HG03520 (cell line): ENCODE results near the gene SAC3D1.
"Not testable (repeated sequence)": the region's sequence is repeated elsewhere in the genome, so short reads cannot be mapped to it uniquely, and the experiment has no call there.

Source experiments
- ATAC-seq: cut with Tn5 transposase; IDR thresholded peaks from one replicate; pipeline ENCODE4 v1.9.1; 2021; ENCODE audit warnings: mild to moderate bottlenecking, moderate library complexity; ENCODE audit not compliant: unreplicated experiment

The SAC3D1 gene

DNA sequence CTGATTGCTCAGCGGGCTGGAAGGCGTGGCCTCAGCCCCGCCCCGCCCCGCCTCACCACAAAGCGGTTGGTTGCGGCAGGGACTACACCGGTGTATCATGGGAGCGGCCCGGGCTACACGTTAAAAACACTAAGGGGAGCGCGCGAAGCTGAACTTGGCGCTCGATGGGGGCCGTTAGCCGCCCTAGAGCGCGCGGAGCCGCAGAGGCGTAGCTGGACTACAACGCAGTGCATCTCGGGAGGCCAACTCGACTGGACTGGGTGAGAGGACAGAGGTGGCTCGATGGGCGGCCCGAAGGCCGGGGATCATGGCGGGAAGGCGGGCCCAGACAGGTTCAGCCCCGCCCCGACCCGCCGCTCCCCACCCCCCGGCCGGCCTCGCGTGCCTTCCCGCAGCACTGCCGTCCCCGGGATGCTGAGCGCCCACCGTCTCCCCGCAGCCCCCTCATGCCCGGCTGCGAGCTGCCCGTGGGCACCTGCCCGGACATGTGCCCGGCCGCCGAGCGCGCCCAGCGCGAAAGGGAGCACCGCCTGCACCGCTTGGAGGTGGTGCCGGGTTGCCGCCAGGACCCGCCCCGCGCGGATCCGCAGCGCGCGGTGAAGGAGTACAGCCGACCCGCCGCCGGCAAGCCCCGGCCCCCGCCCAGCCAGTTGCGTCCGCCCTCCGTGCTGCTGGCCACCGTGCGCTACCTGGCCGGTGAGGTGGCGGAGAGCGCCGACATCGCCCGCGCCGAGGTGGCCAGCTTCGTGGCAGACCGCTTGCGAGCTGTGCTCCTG, at the start of gene SAC3D1:
SAC3D1 (plus strand) TSS at position 364 of the 776 bp plus-strand sequence; CDS start at position 447, 83 bp downstream.
- ATAC-seq = peak; percentile 81

GRCh38 chr11:64994318-64994717, 46.7 kb upstream of the SAC3D1 start:
- no peak for ATAC-seq

- ATAC-seq = no peak
These were observed 44.7 kb upstream of the SAC3D1 start for GRCh38 chr11:64996327-64996709.

DNA sequence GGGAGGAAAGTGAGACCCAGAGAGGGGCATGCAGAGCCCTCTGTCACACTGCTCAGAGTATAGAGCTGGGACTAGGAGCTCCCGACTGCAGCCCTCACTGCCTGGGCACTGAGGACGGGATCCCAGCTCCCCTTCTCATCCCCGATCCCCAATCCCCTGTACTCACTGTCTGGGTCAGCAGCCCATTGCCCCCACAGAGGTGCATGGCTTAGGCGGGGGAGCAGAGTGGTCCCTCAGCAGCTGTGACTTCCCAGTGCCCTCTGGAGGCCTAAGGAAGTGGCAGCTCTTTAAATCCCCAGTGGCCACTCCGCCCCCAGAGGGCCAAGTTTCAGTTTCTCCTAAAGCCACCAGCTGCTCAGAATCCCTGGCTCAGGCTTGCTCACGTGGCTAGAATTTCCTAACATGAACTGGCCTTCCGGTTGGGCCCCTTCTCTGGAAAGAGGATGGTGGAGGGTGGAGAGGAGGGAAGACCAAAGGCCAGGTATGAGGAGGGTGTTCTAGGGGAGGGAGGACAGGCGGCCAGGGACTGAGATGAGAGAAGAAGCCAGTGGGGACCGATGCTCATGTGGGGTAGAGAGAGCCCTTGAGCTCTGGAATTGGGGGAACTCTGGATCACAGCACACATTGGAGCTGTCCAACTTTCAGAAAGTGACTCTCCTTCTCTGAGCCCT, 44.2 kb upstream of the SAC3D1 start, which contains the start of gene BATF2:
BATF2 (minus strand) TSS at position 262 of the 671 bp plus-strand sequence; CDS start at position 205, 57 bp downstream.
- no peak for ATAC-seq

- ATAC-seq = no peak
These were observed 42.9 kb upstream of the SAC3D1 start for GRCh38 chr11:64998141-64998540.

- no peak for ATAC-seq
These were observed 42.1 kb upstream of the SAC3D1 start for GRCh38 chr11:64998690-64999431.

DNA sequence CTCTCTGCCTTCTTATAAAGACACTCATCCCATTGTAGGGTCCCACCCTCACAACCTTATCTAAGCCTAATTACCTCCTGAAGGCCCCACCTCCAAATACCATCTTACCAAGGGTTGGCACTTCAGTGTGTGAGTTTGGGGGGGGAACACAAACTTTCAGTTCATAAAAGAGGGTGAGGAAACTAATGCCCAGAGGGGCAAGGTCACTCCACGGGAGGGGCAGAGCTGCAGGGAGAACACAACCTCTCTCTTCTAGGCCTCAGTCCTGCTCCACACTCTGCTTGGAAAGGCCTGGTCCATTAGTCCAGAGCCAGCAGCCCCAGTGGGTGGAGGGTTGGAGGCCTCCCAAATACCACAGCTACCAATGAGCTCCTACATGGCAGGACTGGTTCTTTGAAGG, 41.5 kb upstream of the SAC3D1 start:
- no peak for ATAC-seq

GRCh38 chr11:65002706-65003105, 38.3 kb upstream of the SAC3D1 start:
- no peak for ATAC-seq

- ATAC-seq = no peak
These were observed 37.7 kb upstream of the SAC3D1 start for GRCh38 chr11:65003282-65003681.

DNA sequence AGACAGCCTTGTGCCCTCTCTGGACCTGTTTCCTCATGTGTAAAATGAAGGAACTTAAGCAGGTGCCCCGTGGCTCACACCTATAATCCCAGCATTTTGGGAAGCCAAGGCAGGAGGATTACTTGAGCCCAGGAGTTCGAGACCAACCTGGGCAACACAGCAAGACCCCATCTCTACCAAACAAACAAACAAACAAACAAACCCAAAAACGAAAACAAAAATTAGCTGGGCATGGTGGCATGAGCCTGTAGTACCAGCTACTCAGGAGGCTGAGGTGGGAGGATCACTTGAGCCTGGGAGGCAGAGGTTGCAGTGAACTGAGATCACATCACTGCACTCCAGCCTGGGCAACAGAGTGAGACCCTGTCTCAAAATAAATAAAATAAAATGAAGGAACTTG, 37.0 kb upstream of the SAC3D1 start:
- not testable (repeated sequence) for ATAC-seq

DNA sequence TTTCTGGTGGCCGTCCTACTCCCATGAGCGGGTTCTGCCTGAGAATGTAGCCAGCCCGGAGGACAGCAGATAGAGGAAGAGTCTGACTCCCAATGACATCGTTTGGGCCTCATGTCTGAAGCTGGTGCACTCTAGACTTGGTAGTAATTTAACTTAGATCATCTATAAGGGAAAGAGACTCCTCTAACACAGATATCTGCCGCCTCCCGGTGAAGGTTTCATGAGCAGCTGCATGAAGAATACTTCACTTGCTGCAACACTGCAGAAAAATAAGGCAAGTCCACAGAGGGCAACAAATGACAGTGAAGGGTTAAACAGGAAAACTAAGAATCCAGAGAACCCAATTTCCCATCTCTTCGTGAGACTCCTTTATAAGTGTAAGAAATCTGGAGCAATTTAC, 33.0 kb upstream of the SAC3D1 start:
- no peak for ATAC-seq

- ATAC-seq = no peak
These were observed 32.1 kb upstream of the SAC3D1 start for GRCh38 chr11:65008873-65009272.

DNA sequence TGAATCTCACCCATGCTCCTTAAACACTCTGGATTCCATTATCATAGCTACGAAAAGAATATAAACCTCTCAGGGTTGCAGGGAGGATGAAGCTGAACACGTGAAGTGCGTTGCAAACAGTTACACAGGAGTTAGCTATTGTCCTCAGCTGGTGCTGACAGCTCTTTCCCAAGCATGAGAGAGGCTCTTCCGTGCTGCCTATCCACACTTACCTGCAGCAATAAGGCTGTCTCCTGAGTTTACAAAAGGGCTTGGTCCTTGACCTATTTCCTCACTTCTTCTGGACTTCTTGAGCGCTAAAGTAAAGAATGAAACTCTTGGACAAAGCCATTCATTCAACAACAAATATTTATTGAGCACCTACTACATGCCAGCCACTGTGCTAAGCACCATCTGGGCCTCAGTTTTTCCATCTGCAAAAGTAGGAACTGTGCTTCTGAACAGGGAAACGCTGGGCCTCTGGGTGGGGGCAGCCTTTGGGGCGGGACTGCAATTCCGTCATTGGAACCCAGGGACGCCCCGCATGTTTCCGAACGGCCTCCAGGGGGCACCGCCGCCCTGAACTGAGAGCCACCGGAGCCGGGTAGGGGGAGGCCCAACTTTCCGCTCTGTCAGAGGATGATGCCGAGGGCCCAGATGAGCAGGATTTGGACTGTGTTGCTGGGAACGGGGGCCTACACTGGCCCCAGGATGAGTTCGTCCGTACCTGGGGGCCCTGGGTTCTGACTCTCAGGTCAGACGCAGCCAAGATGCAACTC, 27.7 kb upstream of the SAC3D1 start:
- peak; percentile 71 for ATAC-seq

DNA sequence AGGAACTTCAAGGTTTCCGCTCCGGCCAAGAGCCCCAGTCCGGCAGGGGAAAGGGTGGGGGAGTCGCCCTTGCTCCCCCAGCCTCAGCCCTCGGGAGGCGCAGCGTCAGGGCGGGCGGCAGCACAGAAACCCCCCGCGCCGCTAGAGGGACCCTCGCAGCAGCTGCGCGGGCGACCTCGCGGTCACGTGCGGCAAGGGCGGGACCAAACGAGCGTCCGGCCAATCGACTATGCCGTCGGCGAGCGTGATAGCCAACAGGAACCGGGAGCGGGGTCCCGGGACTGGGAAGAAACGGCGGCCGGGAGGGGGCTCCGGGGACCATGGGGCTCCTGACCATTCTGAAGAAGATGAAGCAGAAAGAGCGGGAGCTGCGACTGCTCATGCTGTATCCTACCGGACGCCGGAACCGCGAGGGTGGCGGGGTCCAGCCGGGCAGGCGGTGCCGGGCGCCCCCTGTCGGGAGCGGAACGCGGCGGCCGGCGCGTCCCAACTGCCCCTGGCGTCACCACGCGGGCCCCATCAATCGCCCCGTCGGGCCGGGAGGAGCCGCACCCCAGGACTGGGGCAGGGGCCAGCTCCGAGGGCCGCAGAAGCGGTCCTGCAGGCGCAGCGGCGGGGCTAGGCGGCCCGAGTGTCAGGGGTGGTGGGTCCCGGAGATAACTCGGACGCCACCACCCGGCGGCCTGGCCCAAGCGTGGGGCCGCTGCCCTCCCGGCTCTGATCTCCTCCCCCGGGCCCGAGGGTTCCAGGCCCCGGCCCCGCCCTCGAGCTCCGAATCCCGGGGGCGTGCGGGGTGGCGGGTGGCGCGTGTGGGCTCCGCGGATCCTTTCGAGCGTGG, 26.9 kb upstream of the SAC3D1 start, which contains the start of gene ARL2:
ARL2 (plus strand) TSS at position 273 of the 838 bp plus-strand sequence; CDS start at position 321, 48 bp downstream.
- ATAC-seq = peak; percentile 66

DNA sequence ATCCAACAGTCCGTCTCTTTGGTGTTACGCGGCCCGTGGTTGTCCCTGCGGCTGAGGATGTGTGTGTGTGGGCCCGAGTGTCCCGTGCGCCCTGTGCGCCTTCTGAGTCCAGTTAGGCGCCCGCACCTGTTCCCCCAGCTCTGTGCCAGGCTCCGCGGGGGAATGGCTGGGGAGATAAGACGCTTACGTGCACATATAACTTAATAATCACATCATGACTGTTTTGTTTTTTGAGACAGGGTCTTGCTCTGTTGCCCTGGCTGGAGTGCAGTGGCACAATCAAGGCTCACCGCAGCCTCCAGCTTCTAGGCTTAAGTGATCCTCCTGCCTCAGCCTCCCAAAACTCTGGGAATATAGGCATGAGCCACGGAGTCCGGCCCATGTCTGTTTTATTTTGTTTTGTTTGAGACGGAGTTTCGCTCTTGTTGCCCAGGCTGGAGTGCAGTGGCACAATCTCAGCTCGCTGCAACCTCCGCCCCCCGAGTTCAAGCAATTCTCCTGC, 26.2 kb upstream of the SAC3D1 start:
- no peak for ATAC-seq

DNA sequence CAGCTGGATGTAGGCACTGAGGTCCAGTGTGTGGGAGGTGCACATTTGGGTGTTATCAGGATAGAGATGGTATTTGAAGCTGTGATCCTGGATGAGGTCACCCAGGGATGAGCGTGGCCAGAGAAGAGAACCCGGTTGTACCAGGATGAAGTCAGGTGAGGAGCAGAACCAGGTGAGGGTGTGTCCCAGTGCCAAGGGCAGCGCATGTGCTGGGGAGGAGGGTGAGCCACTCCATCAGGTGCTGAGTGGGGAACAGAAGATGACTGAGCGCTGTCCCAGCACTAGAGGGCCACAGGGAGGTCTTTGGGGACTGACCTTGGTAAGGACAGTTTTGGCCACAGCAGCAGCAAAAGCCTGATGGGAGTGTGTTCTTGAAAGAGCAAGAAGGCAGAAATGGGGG, 24.3 kb upstream of the SAC3D1 start:
- ATAC-seq = no peak

DNA sequence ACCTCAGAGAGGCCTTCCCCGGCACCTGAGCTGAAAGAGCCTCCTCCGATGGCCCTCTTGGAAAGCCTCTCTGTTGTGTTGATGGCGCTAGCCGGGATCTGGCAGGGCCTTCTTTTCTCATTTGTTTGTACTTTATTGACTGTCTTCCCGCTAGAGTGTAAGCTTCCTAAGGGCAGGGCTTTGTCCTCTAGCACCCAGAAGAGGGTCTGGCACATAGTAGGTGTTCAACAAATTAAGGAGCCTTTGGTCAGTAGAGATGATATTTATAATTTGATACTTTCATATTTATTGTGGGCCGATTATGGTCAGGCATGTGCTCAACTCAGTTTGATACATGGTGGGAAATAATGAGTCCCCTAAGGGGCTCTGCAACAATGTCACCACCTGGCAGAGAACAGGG, 23.1 kb upstream of the SAC3D1 start:
- no peak for ATAC-seq

- no peak for ATAC-seq
These were observed 21.2 kb upstream of the SAC3D1 start for GRCh38 chr11:65019824-65020223.

- ATAC-seq = no peak
These were observed 20.0 kb upstream of the SAC3D1 start for GRCh38 chr11:65021003-65021402.

DNA sequence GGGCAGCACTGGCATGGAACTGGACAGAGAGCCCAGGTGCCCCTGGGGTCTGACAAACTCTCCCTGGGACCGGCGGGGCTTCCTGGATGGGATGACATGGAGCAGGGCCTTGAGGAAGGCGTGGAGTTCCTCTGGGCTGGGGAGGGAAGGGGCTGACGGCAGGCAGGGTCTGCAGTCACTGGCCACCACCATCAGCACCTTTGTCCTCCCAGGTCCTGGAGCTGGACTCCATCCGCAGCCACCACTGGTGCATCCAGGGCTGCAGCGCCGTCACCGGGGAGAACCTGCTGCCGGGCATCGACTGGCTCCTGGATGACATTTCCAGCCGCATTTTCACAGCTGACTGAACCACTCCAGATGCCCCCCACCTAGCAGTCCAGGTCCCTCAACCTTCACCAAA, 19.5 kb upstream of the SAC3D1 start:
- no peak for ATAC-seq
